ENCODE results near the gene ZNF48.

The ZNF48 gene

GRCh38 chr16:30358577-30358936 is 36.7 kb upstream of the ZNF48 start:
- Histone ChIP-seq H3K27me3 (ENCODE audit: insufficient read depth, low read depth) (no peaks in the 10 kb centered on the region), H4K20me1 (ENCODE audit: insufficient read depth) (no peaks in the 10 kb centered on the region), H3K79me2 (ENCODE audit: insufficient read depth, low read depth) (peaks cover 30% of the 10 kb centered on the region), H2AFZ (ENCODE audit: low read depth) (no peak overlapping the region), H3K9ac (no peak overlapping the region), H3K4me2 (no peak overlapping the region), H3K4me1 (ENCODE audit: low read depth, poor library complexity, severe bottlenecking) (peaks cover 19% of the 10 kb centered on the region), H3K27ac (no peak overlapping the region), H3K36me3 (ENCODE audit: insufficient read depth) (no peaks in the 10 kb centered on the region), H3K4me3 (IDR thresholded peaks at IDR 0.05; ENCODE audit: insufficient read depth, low read depth, low read length) (no peak overlapping the region)
- TF ChIP-seq, protein P1, sequence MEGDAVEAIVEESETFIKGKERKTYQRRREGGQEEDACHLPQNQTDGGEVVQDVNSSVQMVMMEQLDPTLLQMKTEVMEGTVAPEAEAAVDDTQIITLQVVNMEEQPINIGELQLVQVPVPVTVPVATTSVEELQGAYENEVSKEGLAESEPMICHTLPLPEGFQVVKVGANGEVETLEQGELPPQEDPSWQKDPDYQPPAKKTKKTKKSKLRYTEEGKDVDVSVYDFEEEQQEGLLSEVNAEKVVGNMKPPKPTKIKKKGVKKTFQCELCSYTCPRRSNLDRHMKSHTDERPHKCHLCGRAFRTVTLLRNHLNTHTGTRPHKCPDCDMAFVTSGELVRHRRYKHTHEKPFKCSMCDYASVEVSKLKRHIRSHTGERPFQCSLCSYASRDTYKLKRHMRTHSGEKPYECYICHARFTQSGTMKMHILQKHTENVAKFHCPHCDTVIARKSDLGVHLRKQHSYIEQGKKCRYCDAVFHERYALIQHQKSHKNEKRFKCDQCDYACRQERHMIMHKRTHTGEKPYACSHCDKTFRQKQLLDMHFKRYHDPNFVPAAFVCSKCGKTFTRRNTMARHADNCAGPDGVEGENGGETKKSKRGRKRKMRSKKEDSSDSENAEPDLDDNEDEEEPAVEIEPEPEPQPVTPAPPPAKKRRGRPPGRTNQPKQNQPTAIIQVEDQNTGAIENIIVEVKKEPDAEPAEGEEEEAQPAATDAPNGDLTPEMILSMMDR (conservative IDR thresholded peaks at IDR 0.05; ENCODE audit: low read depth, low read length): no peak

GRCh38 chr16:30358990-30359870 is 36.0 kb upstream of the ZNF48 start:
- H3K4me2 ChIP-seq: no peak overlapping the region
- H3K4me3 ChIP-seq (IDR thresholded peaks at IDR 0.05; ENCODE audit: insufficient read depth, low read depth, low read length): no peak overlapping the region
- no peaks in the 10 kb centered on the region for H3K36me3 ChIP-seq (ENCODE audit: insufficient read depth)
- TF ChIP-seq, protein P1 (conservative IDR thresholded peaks at IDR 0.05; ENCODE audit: low read depth, low read length): no peak
- H2AFZ ChIP-seq (ENCODE audit: low read depth): no peak overlapping the region
- H3K27ac ChIP-seq: no peak overlapping the region
- no peak overlapping the region for H3K9ac ChIP-seq
- peaks cover 12% of the 10 kb centered on the region for H3K4me1 ChIP-seq (ENCODE audit: low read depth, poor library complexity, severe bottlenecking)
- peaks cover 25% of the 10 kb centered on the region for H3K79me2 ChIP-seq (ENCODE audit: insufficient read depth, low read depth)
- H4K20me1 ChIP-seq (ENCODE audit: insufficient read depth): no peaks in the 10 kb centered on the region
- no peaks in the 10 kb centered on the region for H3K27me3 ChIP-seq (ENCODE audit: insufficient read depth, low read depth)

DNA sequence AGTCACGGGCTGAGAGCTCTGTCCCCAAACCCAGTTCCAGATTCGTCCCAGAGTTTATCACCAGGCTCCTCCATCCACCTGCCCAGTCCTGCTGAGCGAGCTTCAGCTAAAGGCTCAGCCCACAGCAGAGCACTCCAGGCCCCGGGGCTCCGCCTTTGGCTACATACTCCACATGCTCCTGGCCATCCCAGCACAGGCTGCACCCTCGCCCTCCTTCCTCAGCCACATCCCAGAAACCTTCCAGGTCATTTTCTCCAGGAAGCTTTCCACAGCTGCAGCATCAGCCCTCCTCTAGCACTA is 35.4 kb upstream of the ZNF48 start:
- no peaks in the 10 kb centered on the region for H3K27me3 ChIP-seq (ENCODE audit: insufficient read depth, low read depth)
- no peak overlapping the region for H3K4me3 ChIP-seq (IDR thresholded peaks at IDR 0.05; ENCODE audit: insufficient read depth, low read depth, low read length)
- no peaks in the 10 kb centered on the region for H3K36me3 ChIP-seq (ENCODE audit: insufficient read depth)
- TF ChIP-seq, protein P1 (conservative IDR thresholded peaks at IDR 0.05; ENCODE audit: low read depth, low read length): no peak
- no peak overlapping the region for H3K9ac ChIP-seq
- H3K79me2 ChIP-seq (ENCODE audit: insufficient read depth, low read depth): peaks cover 19% of the 10 kb centered on the region
- H4K20me1 ChIP-seq (ENCODE audit: insufficient read depth): no peaks in the 10 kb centered on the region
- H3K4me2 ChIP-seq: no peak overlapping the region
- no peak overlapping the region for H3K27ac ChIP-seq
- H3K4me1 ChIP-seq (ENCODE audit: low read depth, poor library complexity, severe bottlenecking): peaks cover 12% of the 10 kb centered on the region
- H2AFZ ChIP-seq (ENCODE audit: low read depth): no peak overlapping the region

GRCh38 chr16:30361180-30361579 is 34.0 kb upstream of the ZNF48 start:
- Histone ChIP-seq H3K9ac (no peak overlapping the region), H3K79me2 (ENCODE audit: insufficient read depth, low read depth) (peaks cover 29% of the 10 kb centered on the region; the same call in 1 of the 2 replicates), H3K27me3 (ENCODE audit: insufficient read depth, low read depth) (no peaks in the 10 kb centered on the region), H3K4me1 (ENCODE audit: low read depth, poor library complexity, severe bottlenecking) (peaks cover 7% of the 10 kb centered on the region), H3K27ac (no peak overlapping the region), H3K36me3 (ENCODE audit: insufficient read depth) (no peaks in the 10 kb centered on the region), H3K4me2 (no peak overlapping the region), H4K20me1 (ENCODE audit: insufficient read depth) (no peaks in the 10 kb centered on the region), H2AFZ (ENCODE audit: low read depth) (no peak overlapping the region), H3K4me3 (IDR thresholded peaks at IDR 0.05; ENCODE audit: insufficient read depth, low read depth, low read length) (no peak overlapping the region)
- TF ChIP-seq, protein P1 (conservative IDR thresholded peaks at IDR 0.05; ENCODE audit: low read depth, low read length): no peak
